Measurements from ENCODE around the gene BEND7.

- TF ChIP-seq CTCF (IDR thresholded peaks at IDR 0.05) = no peak
- no peak for TF ChIP-seq POLR2A (IDR thresholded peaks at IDR 0.05)
These were observed 44.9 kb downstream of the BEND7 start for GRCh38 chr10:13483951-13484350.

All from body of pancreas (tissue), 4 donors.